Measurements from ENCODE around the gene DOCK3.
"Not testable (repeated sequence)": the region's sequence is repeated elsewhere in the genome, so short reads cannot be mapped to it uniquely, and the experiment has no call there.

DOCK3 gene

DNA sequence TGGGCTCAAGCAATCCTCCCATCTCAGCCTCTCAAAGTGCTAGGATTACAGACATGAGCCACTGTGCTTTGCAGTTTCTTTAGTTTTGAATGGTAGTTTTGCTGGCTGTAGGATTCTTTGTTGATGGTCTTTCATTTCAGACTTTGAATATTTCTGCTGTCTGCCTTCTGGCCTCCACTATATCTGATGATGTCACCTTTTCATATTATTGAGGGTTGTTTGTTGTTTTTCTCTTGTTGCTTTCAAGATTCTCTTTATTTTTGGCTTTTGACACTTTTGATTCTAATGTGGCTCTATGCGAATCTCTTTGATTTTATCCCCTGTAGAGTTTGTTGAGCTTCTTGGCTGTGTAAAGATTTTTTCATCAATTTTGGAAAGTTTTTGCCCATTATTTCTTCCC, 631.4 kb downstream of the DOCK3 start:
- TF ChIP-seq, protein P1, sequence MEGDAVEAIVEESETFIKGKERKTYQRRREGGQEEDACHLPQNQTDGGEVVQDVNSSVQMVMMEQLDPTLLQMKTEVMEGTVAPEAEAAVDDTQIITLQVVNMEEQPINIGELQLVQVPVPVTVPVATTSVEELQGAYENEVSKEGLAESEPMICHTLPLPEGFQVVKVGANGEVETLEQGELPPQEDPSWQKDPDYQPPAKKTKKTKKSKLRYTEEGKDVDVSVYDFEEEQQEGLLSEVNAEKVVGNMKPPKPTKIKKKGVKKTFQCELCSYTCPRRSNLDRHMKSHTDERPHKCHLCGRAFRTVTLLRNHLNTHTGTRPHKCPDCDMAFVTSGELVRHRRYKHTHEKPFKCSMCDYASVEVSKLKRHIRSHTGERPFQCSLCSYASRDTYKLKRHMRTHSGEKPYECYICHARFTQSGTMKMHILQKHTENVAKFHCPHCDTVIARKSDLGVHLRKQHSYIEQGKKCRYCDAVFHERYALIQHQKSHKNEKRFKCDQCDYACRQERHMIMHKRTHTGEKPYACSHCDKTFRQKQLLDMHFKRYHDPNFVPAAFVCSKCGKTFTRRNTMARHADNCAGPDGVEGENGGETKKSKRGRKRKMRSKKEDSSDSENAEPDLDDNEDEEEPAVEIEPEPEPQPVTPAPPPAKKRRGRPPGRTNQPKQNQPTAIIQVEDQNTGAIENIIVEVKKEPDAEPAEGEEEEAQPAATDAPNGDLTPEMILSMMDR (IDR thresholded peaks at IDR 0.05): no peak

DNA sequence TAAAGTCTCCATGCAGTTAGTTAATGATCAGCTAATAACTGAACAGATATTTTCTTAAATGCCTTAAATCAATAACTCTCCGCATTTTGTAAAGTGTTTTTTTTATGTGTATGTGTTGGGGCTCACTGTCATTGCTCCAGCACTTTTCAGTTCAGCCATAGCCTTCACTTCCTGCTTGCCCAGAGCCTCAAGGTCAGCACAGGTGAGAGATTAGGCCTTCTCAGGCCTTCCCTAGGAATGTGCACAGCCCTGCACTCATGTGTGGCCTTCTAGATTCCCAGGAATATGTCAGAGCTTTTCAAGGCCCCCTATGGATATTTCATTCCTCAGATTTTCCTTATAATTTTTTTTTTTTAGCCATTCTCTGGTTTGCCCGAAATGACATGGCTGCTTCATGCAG, 632.7 kb downstream of the DOCK3 start:
- Histone ChIP-seq H3K4me3 (no peak overlapping the region), H3K36me3 (no peaks in the 10 kb centered on the region), H3K9me3 (peaks cover 0 to 6% (median 0%) of the 10 kb centered on the region in 3 donors), H3K4me1 (no peaks in the 10 kb centered on the region), H3K27me3 (no peaks in the 10 kb centered on the region), H3K27ac (no peak overlapping the region)
- intact Hi-C loops (cut with DNase I; ENCODE audit: low total_unique reads): no loop called here
- DNase-seq: no peak
- TF ChIP-seq, protein P1 (IDR thresholded peaks at IDR 0.05): no peak

More for the DNA sequence above, 631.4 kb downstream of the DOCK3 start:
- no peaks in the 10 kb centered on the region for H3K4me1 ChIP-seq
- intact Hi-C loops (cut with DNase I; ENCODE audit: low total_unique reads): no loop called here
- DNase-seq: no peak
- no peak overlapping the region for H3K27ac ChIP-seq
- no peak overlapping the region for H3K4me3 ChIP-seq
- no peaks in the 10 kb centered on the region for H3K27me3 ChIP-seq
- H3K36me3 ChIP-seq: no peaks in the 10 kb centered on the region
- H3K9me3 ChIP-seq: peaks cover 0 to 6% (median 0%) of the 10 kb centered on the region in 3 donors

DNA sequence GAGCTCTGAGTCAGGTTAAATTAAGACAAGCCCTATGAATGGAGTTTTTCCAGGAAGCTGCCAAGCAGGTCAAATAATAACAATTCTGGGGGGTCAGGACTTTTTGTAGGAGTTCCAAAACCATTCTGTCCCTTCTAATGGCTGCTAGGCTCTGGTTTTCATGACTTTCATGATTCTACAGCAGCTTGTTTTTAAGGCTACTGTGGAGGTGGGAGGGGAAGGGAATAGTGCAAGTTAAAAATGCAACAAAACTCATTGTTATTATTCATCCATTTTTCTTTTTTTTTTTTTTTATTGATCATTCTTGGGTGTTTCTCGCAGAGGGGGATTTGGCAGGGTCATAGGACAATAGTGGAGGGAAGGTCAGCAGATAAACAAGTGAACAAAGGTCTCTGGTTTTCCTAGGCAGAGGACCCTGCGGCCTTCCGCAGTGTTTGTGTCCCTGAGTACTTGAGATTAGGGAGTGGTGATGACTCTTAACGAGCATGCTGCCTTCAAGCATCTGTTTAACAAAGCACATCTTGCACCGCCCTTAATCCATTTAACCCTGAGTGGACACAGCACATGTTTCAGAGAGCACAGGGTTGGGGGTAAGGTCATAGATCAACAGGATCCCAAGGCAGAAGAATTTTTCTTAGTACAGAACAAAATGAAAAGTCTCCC, 633.3 kb downstream of the DOCK3 start:
- H3K4me3 ChIP-seq; intact Hi-C loops (cut with DNase I; ENCODE audit: low total_unique reads); DNase-seq; H3K27ac ChIP-seq; H3K9me3 ChIP-seq; H3K36me3 ChIP-seq; H3K27me3 ChIP-seq; H3K4me1 ChIP-seq: not testable (repeated sequence)

DNA sequence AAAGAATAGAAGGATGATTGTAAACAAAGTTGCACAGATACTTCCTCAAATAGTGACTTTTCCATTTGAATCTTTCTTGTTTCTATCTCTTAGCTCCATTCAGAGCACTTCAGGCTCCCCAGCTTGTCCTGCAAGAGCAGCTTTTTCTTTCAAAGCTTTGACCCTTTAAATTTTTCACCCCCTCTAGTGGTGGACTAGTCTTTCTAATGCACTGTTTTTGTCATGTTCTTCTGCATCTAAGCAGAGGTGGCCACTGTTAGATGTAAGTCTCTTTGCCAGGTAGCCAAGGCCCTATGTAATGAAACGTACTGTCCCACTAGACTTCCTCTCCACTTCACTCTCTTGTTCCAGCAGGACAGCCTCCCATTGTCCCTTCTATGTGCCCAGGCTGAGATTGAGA, 636.3 kb downstream of the DOCK3 start:
- no peak for DNase-seq
- Histone ChIP-seq H3K4me1 (no peaks in the 10 kb centered on the region), H3K9me3 (peaks cover 0 to 6% (median 0%) of the 10 kb centered on the region in 3 donors), H3K27me3 (no peaks in the 10 kb centered on the region), H3K36me3 (no peaks in the 10 kb centered on the region), H3K4me3 (no peak overlapping the region), H3K27ac (no peak overlapping the region)
- intact Hi-C loops (cut with DNase I; ENCODE audit: low total_unique reads): no loop called here
- TF ChIP-seq, protein P1 (IDR thresholded peaks at IDR 0.05): no peak

DNA sequence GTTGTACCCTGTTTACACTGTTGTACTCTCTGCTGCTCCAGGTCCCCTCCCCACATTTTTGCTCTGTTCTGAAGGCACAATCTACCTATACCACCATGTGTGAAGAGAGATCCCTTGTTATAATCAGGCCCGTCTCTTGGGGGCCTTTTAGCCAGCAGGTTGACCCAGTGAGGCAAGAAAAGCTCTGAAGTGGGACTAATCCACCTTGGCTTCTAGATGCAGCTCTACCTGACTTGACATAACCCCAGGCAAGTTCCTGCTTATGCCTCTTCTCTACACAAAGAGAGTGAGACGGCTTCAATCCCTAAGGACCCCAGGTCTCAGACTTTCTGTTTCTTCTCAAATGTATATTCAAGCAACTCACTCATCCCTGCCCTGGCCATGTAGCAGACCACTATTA, 653.5 kb downstream of the DOCK3 start:
- no peak for DNase-seq
- Histone ChIP-seq H3K36me3 (no peaks in the 10 kb centered on the region), H3K9me3 (peaks cover 0 to 4% (median 0%) of the 10 kb centered on the region in 3 donors), H3K4me1 (no peaks in the 10 kb centered on the region), H3K4me3 (no peak overlapping the region), H3K27me3 (no peaks in the 10 kb centered on the region), H3K27ac (no peak overlapping the region)
- intact Hi-C loops (cut with DNase I; ENCODE audit: low total_unique reads): no loop called here
- TF ChIP-seq, protein P1 (IDR thresholded peaks at IDR 0.05): no peak

DNA sequence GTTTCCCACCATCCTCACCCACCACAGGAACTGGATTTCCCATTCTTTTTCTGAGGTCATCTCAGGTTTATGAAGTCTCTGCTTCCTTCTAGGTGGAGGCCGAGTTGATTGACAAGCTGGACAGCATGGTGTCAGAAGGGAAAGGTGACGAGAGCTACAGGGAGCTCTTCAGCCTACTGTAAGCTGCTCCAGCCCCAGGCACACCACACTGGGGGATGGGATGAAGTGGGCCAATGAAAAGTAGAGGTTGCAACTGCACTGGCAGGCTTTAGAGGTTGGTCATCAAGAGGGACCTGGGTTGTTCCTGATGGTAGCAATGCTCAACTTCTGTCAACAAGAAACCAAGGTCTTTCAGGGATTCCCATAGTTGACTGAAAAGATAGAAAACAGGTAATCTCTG, 655.3 kb downstream of the DOCK3 start:
- H3K9me3 ChIP-seq: no peaks in the 10 kb centered on the region
- H3K36me3 ChIP-seq: no peaks in the 10 kb centered on the region
- no peaks in the 10 kb centered on the region for H3K27me3 ChIP-seq
- DNase-seq: no peak
- no peak overlapping the region for H3K27ac ChIP-seq
- H3K4me3 ChIP-seq: no peak overlapping the region
- H3K4me1 ChIP-seq: no peaks in the 10 kb centered on the region
- TF ChIP-seq, protein P1 (IDR thresholded peaks at IDR 0.05): no peak
- intact Hi-C loops (cut with DNase I; ENCODE audit: low total_unique reads): no loop called here

All from tibial artery (tissue), 4 donors.